ENCODE measurements around the gene ARCN1.

Gene ARCN1

GRCh38 chr11:118621784-118622375, 49.7 kb downstream of the ARCN1 start:
- no peak for DNase-seq (ENCODE audit: low read depth)

- DNase-seq (ENCODE audit: low read depth) = no peak
Observed at GRCh38 chr11:118622376-118623268, 50.4 kb downstream of the ARCN1 start.

GRCh38 chr11:118623269-118623655, 51.1 kb downstream of the ARCN1 start:
- DNase-seq (ENCODE audit: low read depth) = no peak

DNA sequence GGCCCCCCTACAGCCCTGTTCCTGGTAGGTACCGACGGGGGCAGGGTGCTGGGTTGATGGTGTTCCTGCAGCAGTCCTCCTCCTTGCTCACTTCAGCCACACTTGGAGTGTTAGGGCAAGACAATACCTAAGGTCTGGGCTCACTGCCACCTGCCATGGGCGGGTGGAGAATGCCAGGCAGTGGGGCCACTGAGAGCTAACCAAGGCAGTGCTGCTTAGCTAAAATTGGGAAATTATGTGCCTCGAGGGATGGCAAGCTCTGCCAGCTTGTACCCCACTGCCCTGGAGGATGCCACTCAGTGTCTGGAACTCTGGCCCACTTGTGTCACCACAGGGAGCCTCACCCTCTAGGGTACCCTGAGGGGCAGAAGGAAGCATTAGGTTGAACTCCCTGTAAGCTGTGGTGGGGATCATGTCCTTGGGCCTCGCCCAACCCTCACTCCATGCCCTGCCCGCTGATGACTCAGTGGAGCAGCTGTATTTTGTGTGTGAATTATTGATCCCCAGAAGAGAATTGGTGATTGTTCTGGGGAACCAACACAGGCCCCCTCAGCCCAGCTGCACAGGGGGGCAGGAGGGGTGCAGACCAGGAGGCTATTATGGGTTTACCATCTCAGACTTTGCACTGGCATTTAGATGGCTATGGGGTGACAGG, 53.0 kb downstream of the ARCN1 start:
- DNase-seq (ENCODE audit: low read depth) = no peak

DNA sequence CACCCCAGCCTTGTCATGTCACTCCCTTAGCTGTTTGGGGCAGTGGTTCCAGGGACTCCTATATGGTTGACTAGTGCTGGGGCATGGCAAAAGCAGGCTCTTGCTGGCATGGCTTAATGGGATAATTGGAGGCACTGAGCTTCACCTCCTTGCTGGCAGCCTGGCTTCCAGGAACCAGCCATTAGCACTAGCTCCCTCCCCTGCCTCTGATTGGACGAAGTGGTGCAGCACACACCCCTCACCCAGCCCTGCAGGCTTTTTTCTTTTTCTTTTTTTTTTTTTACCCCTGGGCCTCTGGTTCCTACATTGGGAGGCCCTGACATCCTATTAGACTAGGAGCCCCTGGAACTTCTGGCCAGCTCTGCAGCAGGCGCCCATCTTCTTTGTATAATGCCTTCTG, 53.8 kb downstream of the ARCN1 start:
- no peak for DNase-seq (ENCODE audit: low read depth)

DNA sequence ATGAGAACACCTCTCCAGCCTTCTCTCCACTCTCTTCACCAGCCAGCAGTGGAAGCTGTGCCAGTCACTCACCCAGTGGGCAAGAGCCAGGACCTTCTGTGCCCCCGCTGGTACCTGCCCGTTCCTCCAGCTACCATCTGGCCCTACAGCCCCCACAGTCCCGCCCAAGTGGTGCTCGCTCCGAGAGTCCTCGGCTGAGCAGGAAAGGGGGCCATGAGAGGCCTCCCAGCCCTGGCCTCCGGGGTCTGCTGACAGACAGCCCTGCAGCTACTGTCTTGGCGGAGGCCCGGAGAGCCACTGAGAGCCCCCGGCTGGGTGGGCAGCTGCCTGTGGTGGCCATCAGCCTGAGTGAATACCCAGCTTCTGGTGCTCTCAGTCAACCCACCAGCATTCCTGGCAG, 55.4 kb downstream of the ARCN1 start:
- DNase-seq (ENCODE audit: low read depth) = no peak

DNA sequence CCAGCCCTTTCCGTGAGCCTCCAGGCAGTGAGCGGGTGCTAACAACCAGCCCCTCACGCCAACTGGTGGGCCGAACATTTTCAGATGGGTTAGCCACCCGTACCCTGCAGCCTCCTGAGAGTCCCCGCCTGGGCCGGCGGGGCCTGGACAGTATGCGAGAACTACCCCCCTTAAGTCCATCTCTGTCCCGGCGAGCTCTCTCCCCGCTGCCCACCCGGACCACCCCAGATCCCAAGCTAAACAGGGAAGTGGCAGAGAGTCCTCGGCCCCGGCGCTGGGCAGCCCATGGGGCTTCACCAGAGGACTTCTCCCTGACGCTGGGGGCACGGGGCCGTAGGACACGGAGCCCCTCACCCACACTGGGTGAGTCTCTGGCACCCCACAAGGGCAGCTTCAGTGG, 55.8 kb downstream of the ARCN1 start:
- DNase-seq (ENCODE audit: low read depth) = no peak

DNA sequence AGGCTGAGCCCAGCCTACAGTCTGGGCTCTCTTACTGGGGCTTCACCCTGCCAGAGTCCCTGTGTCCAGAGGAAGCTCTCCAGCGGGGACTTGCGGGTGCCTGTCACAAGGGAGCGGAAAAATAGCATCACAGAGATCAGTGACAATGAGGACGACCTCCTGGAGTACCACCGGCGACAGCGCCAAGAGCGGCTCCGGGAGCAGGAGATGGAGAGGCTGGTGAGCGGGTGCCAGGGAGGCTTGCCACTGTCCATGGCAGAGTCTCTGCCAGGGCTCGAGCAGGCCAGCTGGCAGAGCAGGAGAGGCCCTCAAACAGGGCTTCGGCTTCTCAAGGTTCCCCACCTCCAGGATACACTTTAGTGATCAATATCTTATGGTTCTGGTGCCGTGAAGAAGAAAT, 56.2 kb downstream of the ARCN1 start:
- no peak for DNase-seq (ENCODE audit: low read depth)

DNA sequence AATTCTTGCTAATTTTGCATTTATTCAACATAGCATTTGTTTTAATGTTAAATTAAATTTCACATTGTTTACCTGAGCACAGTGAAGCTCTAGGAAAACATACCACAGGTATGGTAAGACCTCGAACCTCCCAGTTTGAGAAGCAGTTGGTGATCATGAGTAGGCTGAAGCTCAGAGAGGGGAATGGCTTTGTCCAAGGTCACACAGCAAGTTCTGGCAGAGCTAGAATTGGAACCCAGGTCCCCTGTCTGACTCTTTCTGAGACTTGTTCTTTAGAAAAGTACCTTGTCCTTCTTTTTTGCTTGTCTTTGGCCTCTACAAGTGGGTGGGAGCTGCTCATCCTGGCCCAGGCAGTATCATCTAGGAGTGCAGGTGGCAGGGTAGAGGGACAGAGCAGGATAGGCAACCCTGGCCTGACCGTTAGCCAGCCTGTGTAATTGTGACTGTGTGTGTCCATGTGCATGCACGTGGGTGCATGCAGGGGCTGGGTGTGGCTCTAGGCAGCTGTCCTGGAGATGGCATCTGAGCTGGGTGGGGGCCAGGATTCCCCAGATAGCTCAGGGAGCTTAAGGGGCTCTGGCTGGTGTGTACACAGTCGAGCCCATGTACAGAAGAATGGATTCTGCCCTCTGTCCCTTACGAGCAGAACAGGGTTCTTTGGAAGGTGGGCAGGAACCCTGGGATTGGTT, 56.8 kb downstream of the ARCN1 start:
- DNase-seq (ENCODE audit: low read depth) = no peak

DNA sequence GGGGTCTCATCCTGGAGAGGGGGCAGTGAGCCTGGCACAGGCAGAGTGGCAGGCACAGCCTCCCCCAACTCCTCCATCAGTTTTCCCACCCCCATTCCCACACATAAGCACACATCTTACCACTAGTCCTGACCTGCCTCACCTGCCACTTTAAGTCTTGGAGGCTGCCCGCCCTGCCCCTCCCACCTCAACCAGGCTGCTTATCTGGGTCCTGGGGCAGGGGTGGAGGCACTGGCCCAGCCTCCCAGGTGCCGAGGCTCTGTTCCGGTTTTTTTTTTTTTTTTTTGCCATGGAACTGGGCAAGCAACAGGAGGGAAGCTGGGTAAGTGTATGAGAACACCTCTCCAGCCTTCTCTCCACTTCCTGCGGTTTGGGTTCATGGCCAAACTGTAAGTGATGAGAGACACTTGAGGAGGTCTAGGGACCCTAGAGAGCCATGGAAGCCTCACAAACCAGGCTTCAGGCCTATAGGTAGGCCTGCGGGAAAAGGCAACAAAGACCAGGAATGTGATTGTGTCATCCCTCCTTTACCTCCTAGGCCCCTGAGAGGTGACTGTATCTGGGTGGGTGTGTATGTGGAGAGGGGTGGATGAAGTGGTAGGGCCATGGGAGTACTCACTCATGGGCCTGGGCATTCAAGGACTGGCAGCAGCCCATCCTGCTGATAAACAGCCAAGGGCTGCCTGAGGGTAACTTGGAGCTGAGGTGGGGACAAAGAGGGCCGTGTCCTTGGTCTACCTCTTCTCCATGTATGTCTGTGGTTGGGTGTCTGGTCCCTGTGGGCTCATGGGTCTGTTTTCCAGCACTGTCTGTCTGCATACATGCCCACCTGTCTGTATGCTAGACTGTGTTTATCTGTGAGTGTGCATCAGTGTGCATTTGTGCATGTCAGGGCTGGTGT, 57.8 kb downstream of the ARCN1 start:
- no peak for DNase-seq (ENCODE audit: low read depth)

GRCh38 chr11:118631142-118631909, 59.1 kb downstream of the ARCN1 start:
- DNase-seq (ENCODE audit: low read depth) = no peak

GRCh38 chr11:118632577-118633318, 60.5 kb downstream of the ARCN1 start:
- DNase-seq (ENCODE audit: low read depth) = no peak

DNA sequence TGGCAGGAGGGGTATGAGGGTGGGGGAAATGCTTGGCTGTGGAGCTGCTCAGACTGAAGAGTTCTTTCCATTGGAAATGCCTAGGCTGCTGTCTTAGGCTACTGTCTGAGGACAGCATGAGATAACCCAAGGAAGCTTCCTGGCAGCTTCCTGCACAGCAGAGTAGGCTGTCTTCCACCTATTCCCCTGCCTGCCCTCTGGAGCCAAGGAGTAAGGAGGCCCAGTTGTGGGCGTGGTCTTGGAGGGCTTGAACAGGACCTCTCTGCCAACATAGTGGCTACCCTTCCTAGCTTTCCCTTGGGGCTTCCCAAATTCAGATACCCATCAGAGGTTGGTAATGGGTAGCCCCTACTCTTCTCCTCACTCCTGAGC, 61.1 kb downstream of the ARCN1 start:
- no peak for DNase-seq (ENCODE audit: low read depth)

DNA sequence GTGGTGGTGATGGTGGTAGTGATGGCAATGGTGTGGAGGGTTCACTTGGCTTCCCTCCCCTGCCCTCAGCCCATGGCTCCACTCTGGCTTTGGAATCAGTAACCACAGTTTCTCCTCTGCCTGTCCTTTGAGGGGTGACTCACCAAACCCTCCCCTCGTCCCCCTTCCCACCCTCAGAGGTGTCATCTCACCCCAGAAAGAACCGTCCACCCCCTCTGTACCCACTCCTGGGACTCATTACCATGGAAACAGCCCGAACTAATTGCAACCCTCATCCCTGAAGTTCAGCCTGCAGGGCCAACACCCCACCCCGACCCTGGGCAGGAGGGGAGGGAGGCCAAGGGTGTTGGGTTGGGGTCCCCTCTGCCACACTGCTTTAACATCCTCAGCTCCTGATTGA, 61.8 kb downstream of the ARCN1 start:
- no peak for DNase-seq (ENCODE audit: low read depth)

DNA sequence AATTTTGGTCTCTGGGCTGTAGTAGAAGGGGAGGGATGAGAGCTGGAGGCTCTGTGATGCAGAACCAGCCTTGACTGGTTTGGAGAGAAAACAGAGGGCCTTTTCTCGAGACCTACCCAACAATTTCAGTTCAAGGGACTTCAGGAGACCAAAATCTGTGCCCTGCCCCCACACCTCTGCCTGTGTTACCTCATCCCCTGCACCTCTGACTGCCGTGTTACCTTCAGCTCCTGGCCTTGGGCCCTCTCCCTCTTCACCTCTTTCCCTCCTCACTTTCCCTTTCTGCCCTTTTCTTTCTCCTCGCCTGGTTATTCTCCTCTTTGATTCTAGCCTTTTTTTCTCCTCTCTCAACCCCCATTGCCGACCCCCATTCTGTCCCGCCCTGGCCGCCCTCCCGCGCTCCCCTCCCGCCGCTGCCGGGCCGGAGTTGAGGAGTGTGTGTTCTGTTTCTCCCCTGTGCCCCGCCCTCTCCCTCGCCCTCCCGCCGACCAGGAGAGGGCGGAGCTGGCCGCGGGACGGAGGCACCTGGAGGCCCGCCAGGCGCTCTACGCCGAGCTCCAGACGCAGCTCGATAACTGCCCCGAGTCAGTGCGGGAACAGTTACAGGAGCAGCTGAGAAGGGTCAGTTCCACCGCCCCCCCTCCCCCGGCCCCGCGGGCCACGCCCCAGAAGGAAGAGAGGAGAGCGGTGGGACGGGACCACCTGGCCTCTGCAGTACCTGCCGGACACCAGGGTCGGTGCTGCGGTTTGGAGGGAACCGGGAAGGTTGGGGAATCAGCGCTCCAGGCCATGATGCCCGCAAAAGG, 62.4 kb downstream of the ARCN1 start:
- no peak for DNase-seq (ENCODE audit: low read depth)

- no peak for DNase-seq (ENCODE audit: low read depth)
Observed at GRCh38 chr11:118635237-118635591, 63.0 kb downstream of the ARCN1 start.

DNA sequence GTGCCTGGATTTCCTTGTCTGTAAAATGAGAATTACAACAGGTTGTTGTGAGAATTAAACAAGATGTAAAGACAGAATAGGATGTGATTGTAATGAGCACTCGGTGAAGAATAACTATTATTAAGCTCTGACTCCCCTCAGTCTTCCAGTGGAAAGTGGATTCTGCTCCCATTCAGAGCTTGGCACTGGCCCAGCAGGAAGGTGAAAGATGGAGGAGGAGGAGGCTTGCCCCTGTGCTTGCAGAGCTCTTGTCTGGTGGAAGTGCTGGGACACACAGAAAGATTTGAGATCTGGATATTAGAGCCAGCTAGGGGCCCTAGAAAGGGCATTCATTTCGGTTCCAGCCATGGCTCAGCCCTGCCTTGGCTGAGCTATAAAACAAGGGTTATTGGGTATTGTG, 63.4 kb downstream of the ARCN1 start:
- no peak for DNase-seq (ENCODE audit: low read depth)

- no peak for DNase-seq (ENCODE audit: low read depth)
Observed at GRCh38 chr11:118636569-118637290, 64.5 kb downstream of the ARCN1 start.

DNA sequence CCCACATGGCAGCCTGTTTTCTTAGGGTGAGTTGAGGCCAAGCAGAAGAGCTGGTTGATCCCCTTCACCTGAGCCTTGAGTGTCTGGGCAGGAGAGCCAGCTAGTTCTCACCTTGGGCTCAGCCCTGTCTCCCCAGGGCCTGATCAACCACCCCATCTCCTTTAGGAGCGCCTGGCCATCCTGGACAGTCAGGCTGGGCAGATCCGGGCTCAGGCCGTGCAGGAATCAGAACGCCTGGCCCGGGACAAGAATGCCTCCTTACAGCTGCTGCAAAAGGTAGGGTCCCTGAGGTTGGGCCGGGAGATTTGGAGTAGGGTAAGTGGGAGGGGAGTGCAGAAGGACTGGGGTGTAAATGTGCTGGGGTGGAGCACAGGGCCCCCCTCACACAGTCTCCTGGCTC, 66.5 kb downstream of the ARCN1 start:
- no peak for DNase-seq (ENCODE audit: low read depth)

Measured in activated T-cell treated with anti-CD3 and anti-CD28 coated beads for 24 hours (primary cell).